A549 (cell line): ENCODE data around the gene LIN28A.

ENCODE experiments used
- HOXA7 ChIP-seq: fragments of 250-450 bp; sonication (Bioruptor Pico); IDR thresholded peaks from 2 replicates; pipeline ENCODE4 v1.5.0; 2020; ENCODE audit warnings: mild to moderate bottlenecking, moderate library complexity
- RAD21 ChIP-seq, 2 experiments: fragments of >200 bp in 1 of 2; sonication (Bioruptor Twin) in 1 of 2; formaldehyde crosslinking in 1 of 2; IDR thresholded peaks in 1 of 2; conservative IDR thresholded peaks in 1 of 2; 2 replicates in 1 of 2; 3 replicates in 1 of 2; pipeline ENCODE4 v1.6.1; 2012 to 2018; ENCODE audit warnings: inconsistent platforms in 1 of 2
- ZFP36 ChIP-seq: fragments of 450-650 bp; IDR thresholded peaks from 2 replicates; pipeline ENCODE4 v1.6.1; 2014; ENCODE audit warnings: borderline replicate concordance; ENCODE audit not compliant: partially characterized antibody
- TF ChIP-seq, protein P1 (sequence below): fragments of 150-350 bp; IDR thresholded peaks from 2 replicates; pipeline ENCODE4 v1.6.1; 2014; ENCODE audit warnings: low read depth, mild to moderate bottlenecking, low read length
- TF ChIP-seq, protein P2 (sequence below): fragments of >200 bp; sonication (Bioruptor Twin); formaldehyde crosslinking; IDR thresholded peaks from 3 replicates; pipeline ENCODE4 v1.5.1; 2016

GRCh38 chr1:26378879-26379251 is 31.8 kb upstream of the LIN28A start:
- TF ChIP-seq, protein P1, sequence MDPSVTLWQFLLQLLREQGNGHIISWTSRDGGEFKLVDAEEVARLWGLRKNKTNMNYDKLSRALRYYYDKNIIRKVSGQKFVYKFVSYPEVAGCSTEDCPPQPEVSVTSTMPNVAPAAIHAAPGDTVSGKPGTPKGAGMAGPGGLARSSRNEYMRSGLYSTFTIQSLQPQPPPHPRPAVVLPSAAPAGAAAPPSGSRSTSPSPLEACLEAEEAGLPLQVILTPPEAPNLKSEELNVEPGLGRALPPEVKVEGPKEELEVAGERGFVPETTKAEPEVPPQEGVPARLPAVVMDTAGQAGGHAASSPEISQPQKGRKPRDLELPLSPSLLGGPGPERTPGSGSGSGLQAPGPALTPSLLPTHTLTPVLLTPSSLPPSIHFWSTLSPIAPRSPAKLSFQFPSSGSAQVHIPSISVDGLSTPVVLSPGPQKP = no peak
- TF ChIP-seq HOXA7 (no peak), ZFP36 (no peak), RAD21 (conservative IDR thresholded peaks at IDR 0.05 in 1 of 2, IDR thresholded peaks at IDR 0.05 in 1 of 2) (no peak)
- TF ChIP-seq, protein P2, sequence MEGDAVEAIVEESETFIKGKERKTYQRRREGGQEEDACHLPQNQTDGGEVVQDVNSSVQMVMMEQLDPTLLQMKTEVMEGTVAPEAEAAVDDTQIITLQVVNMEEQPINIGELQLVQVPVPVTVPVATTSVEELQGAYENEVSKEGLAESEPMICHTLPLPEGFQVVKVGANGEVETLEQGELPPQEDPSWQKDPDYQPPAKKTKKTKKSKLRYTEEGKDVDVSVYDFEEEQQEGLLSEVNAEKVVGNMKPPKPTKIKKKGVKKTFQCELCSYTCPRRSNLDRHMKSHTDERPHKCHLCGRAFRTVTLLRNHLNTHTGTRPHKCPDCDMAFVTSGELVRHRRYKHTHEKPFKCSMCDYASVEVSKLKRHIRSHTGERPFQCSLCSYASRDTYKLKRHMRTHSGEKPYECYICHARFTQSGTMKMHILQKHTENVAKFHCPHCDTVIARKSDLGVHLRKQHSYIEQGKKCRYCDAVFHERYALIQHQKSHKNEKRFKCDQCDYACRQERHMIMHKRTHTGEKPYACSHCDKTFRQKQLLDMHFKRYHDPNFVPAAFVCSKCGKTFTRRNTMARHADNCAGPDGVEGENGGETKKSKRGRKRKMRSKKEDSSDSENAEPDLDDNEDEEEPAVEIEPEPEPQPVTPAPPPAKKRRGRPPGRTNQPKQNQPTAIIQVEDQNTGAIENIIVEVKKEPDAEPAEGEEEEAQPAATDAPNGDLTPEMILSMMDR = no peak
